CD1c-positive myeloid dendritic cell (primary cell): Measurements from ENCODE around the gene CCS.
"Not testable (repeated sequence)": the region's sequence is repeated elsewhere in the genome, so short reads cannot be mapped to it uniquely, and the experiment has no call there.

ENCODE experiments used
- DNase-seq: peaks from one replicate; pipeline ENCODE4 v3.0.0-alpha.2; 2016; ENCODE audit errors: extremely low spot score

Gene CCS, protein sequence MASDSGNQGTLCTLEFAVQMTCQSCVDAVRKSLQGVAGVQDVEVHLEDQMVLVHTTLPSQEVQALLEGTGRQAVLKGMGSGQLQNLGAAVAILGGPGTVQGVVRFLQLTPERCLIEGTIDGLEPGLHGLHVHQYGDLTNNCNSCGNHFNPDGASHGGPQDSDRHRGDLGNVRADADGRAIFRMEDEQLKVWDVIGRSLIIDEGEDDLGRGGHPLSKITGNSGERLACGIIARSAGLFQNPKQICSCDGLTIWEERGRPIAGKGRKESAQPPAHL

DNA sequence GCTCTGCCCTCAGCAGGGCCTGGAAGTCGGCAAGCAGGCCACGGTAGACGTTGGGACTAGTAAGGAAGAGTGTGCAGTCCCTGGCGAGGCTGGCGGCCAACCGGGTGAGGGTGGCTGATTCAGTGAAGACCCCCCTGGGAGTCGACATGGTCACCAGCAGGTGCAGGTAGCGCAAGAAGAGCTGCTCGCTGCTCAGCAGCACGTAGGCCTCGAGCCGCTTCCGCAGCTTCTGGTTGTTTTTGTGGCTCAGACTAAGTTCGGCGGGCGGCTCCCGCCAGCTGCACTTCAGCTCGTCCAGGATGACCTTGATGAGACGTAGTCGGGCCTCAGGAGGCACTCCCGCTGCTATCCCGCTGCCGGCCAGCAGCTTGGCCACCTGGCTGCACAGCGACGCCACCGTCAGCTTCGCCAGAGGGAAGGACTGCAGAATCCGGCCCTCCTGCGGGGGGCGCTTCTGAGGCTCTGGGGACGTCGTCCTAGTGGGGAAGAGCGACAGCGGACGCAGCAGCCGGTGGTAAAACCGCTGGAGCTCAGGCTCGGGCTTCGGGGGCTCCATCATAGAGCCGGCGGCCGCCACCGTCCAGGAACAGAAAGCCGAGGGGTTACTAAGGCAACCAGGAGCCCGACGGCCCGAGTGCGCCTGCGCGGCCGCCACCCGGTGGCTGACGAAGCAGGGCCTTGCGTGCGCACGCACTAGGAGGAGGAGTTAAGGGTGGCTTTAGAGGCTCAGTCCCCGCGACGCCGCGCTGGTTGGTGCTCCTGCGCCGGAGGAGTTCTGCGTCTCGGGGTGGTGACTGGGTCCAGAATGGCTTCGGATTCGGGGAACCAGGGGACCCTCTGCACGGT lies at the start of gene CCS, which contains the start of gene CCDC87:
TSS of gene CCS (plus strand) at position 729 of the 846 bp plus-strand sequence. CDS start at position 806, 77 bp downstream.
TSS of gene CCDC87 (minus strand) at position 607 of the 846 bp plus-strand sequence. CDS start at position 559, 48 bp downstream.
- peak; percentile 99 for DNase-seq

DNA sequence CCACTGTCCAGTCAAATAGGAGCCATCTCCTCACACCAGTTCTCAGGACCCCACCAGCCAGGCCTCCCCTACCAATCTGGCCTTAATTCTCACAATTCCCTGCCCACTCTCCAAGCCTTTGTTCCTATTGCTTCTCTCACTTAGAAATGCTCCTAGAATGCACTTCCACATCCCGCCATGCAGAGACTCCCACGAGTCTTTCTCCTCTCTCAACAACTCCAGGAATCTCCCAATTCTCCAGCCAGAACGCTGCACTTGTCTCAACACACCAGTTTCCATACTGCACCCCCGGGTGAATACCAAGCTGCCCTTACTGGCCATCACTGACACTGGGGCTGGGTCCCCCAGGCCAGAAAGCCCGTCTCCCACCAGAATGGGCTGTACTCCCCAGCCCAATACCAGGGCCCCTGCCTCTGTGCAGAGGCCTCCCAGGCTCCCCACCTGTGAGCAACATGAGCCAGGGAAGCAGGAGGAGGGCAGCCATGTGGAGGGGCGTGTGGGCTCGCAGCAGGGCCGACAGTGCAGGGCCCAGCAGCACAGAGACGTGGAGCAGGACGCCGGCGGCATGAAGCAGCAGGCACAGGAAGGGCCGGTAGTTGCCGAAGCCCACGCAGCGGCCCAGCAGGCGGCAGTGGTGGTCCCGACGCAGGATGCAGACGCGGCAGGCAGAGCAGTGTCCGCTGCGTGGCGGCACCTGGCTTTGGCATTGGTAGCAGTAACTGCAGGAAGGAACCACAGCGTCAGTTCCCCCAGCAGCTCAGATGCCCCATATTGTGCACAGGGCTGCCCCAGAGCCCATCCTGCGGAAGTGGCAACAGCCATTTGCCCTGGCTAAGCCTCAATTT lies 49.5 kb upstream of the CCS start:
- DNase-seq: peak; percentile 49

DNA sequence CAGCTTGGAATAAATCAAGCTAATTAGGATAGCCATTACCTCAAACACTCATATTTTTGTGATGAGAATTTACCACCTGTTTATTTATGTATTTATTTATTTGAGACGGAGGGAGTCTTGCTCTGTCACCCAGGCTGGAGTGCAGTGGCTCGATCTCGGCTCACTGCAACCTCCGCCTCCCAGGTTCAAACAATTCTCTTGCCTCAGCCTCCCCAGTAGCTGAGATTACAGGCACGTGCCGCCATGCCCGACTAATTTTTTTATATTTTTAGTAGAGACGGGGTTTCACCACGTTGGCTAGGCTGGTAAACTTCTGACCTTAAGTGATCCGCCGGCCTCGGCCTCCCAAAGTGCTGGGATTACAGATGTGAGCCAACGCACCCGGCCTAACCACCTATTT lies 48.0 kb upstream of the CCS start:
- DNase-seq: not testable (repeated sequence)

DNA sequence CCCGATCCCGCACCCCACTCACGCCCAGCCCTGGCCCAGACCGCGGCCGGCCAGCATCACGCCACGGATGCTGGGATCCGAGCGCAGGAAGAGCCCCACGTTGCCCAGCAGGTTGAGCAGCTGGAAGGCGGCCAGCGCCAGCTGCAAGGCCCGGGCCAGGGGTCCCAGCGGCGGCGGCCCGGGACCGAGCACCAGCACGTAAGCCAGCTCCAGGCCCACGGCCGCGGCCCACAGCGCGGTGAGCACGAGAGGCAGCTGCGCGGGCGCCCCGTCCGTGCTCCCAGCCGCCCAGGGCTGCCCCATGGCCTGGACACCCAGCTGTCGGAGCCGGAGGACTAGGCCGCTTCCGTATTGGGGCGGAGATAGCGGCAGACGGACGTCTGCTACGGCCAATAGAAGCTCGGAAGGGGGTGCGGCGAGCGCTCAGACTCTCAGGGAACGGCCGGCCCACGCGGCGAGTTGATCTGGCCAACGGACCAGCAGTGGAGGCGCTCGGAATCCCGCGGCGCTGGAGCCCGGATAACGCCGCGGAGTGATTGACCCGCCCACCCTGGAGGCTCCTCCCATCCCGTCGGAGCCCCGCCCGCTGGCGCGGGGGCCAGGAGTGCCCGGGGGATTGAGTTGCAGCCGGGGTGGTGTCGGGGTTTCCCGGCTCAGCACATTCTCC lies 47.2 kb upstream of the CCS start, which contains the start of gene ZDHHC24:
TSS of gene ZDHHC24 (minus strand) at position 348 of the 667 bp plus-strand sequence. CDS start at position 303, 45 bp downstream.
- DNase-seq: peak; percentile 98

DNA sequence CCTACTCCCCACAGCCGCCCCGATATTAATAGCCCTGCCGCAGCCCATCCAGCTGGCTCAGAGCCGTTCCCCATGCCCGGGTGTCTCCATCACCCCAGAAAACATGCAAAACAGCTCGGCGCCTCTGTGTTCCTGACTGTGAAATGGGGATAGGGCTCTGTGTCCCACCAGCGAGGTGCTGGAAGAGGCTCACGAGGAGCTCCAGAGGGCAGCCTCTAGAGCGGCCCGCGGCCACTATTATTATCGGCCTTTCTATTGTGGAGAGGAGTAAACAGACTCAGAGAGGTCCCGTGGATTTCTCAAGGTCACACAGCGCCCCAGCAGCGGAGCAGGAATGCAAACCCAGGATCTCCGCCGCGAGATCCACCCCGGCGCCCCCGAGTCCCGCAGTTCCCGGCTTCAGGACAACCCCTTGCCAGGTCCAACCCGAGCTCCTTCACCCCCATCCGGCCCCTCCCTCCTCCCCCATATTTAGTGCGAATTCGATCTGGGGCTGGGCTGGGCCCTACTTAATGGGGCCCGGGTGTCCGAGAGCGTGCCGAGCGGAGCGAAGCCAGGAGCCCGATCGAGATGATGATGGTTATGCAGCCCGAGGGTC lies 46.5 kb upstream of the CCS start, which contains the start of gene ACTN3:
TSS of gene ACTN3 (plus strand) at position 536 of the 598 bp plus-strand sequence. CDS start at position 571, 35 bp downstream.
- DNase-seq: no peak

DNA sequence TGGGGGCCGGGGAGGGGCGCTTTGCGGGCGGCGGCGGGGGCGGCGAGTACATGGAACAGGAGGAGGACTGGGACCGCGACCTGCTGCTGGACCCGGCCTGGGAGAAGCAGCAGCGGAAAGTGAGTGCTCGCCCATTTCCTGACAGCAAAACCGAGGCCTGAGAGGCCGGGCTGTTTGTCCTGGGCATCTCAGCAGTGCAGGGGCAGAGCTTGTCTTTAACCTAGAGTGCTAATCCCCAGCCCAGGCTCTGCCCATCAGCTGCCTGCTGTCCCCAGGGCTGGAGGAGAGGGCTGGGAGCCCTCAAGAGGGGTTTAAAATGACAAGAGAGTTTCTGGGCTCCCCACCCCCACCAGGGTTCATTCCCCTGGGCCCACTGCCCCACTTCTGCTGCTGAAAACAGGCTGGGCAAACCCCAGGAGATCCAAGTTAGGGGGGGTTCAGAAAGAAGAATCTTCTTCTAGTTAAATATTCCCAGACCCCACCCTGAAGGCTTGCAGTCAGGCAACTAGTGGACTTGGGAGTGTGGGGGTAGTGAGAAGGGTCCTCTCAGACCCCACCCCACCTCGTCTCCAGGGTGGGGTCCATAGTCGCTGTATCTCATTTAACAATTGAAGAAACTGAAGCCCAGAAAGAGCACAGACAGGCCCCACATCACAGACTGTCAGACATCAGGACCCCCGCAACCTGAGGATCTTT lies 45.9 kb upstream of the CCS start:
- no peak for DNase-seq

DNA sequence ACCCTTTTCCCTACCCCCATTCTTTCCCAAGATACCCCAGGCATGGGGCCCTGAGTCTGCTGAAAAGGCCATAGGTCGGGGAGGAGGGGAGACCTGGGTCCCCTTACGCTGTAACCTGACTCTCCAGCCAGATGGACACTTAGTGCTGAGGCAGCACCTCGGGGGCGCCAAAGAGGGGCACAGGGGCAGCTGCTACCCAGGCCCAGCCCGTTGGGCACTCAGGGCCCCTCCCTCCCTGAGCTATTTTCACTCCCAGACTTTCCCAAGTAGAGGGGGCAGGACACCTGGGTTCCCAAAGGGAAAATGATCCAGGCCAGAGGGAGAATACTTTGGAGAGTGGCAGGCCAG lies 45.3 kb upstream of the CCS start:
- no peak for DNase-seq

DNA sequence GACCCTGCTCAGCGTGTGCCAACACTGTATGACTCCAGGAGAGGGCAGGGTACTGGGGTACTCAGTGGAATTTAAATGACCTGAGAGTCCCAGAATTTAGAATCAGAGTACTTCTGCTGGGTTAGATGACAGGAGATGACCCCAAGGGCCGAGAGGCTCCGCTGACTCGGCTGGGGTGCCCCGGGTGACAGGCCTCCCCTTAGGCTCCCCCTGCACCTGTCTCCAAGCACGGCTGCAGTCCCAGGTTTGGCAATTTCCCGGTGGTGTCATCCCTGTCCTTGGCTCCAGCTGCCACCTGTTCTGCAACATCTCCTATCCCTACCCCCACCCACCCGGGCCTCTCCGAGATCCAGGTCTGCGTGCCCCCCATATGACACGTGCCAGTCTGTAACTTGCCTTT lies 44.9 kb upstream of the CCS start:
- no peak for DNase-seq

DNA sequence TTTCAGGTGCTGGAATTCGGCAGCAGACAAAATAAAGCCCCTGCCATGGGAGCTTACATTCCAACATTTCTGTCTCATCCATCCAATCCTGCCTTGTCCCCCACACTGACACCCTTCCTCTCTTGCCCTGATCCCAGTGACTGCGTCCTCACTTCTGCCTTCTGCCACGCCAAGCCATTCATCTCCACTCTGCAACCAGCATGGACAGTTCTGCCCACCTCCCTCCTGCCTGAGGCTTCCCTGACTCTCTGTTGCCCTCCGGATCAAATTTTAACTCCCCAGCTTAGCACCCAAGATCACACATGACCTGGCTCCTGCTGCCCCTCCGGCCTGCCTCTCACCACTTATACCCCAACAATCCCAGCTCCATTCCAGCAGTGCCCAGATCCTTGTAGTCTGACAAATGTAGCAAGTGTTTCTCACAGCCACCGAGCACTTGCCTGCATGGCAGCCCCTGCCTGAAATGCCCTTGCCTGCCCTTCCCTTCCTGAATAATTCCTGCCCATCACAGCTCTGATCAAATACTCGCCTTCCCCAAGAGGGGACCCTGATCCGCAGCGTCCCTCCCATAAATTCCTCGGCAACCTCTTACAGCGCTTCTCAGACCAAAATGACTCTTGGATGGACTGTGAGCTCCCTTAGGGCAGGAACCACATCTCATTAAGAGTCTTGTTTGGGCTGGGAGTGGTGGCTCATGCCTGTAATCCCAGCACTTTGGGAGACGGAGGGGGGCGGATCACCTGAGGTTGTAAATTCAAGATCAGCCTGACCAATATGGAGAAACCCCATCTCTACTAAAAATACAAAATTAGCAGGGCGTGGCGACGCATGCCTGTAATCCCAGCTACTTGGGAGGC lies 44.0 kb upstream of the CCS start:
- no peak for DNase-seq

DNA sequence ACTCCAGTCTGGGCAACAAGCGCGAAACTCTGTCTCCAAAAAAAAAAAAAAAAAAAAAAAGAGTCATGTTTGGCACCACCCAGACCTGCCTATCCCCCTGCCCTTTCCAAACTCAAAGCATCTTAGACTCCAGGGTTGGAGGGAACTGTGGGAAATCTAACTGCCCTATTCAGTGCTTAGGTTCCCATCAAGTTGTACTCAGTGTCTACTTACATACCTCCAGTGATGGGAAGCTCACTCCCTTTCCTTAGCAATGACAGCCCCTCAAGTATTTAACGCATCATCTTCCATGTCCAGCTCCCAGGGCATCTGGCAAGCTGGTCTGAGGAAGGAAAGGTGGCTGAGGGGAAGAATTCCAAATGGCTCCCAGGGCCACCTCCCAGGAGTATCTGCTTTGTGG lies 43.3 kb upstream of the CCS start:
- DNase-seq: no peak

DNA sequence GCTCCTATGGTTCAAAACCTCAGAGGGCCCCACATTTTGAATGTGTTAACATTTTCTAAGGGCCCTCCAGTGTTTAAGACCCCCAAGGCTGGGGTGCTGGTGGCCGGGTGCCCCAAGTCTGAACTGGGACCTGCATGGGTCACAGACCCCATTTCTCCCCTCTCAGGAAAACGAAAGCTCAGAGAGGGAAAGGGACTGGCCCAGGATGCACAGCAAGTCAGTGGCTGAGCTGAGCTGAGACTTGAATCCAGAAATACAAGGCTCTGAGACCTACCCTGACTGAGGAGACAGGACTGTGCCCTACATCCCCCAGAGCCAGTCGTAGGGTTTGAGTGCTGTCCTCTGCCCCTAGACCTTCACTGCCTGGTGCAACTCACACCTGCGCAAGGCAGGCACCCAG lies 42.1 kb upstream of the CCS start:
- DNase-seq: no peak

DNA sequence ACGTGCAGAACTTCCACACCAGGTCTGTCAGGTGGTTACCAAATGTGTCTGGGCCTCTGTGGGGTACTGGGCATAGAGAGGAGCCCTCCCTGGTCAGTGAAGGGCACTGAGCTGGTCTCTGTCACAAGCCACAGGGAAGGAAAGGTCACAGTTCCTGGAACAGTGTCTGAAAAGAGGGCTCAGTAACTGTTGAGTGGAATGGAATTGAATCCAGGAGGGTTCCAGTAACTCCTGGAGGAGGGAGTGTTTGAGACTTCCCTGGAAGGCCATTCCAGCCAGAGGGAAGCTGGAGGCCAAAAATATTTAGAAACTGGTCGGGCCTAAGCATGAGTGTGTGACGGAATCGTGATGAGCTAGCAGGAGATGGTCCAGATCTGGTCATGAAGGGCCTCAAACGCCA lies 38.4 kb upstream of the CCS start:
- DNase-seq: no peak

DNA sequence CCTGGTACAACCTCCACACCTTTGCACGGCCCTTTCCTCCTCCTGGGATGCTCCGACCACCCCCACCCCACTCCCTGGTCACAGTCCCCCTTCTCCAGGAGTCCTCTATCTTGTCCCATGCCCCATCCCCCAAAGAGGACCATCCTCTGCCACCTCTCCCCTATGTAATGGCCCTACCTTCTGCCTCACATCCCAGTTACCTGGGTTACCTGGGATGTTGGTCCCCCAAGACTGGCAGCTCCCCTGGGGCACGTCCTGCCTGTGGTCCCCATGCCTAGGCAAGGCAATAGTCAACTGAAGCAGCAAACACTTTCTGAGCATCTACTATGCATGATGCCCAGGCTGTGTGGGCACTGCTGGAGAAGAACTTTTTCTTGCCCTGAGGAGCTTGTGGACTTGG lies 37.6 kb upstream of the CCS start:
- DNase-seq: no peak

DNA sequence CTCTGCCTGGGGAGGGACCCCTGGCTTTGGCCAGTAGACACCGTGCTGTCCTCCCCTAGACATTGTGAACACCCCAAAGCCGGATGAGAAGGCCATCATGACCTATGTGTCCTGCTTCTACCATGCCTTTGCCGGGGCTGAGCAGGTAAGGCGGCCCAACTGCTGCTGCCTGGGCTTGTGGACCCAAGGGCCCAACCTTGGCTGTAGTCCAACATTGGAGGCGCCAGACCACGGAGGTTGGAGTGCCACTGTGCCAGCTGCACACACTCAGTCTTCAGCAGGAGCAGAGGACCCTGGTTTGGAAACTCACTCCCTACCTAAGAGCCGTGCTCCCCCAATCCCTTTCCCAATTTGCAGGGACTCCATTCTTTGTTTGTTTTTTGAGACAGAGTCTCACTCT lies 36.9 kb upstream of the CCS start:
- DNase-seq: no peak

DNA sequence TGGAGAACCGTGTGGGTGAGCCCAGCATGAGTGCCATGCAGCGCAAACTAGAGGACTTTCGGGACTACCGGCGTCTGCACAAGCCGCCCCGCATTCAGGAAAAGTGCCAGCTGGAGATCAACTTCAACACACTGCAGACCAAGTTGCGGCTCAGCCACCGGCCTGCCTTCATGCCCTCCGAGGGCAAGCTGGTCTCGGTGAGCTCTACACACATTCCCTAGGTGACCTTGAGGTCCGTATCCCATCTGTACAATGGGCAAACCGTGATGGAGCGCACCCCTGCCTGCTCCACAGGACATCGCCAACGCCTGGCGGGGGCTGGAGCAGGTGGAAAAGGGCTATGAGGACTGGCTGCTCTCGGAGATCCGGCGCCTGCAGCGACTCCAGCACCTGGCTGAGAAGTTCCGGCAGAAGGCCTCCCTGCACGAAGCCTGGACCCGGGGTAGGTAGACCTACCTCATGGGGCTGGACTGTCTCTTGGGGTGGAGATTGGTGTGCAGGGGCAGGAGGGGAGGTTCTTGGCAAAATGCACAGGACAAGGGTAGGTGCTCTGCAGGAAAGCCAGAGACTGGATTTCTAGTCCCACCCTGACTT lies 35.2 kb upstream of the CCS start:
- no peak for DNase-seq

DNA sequence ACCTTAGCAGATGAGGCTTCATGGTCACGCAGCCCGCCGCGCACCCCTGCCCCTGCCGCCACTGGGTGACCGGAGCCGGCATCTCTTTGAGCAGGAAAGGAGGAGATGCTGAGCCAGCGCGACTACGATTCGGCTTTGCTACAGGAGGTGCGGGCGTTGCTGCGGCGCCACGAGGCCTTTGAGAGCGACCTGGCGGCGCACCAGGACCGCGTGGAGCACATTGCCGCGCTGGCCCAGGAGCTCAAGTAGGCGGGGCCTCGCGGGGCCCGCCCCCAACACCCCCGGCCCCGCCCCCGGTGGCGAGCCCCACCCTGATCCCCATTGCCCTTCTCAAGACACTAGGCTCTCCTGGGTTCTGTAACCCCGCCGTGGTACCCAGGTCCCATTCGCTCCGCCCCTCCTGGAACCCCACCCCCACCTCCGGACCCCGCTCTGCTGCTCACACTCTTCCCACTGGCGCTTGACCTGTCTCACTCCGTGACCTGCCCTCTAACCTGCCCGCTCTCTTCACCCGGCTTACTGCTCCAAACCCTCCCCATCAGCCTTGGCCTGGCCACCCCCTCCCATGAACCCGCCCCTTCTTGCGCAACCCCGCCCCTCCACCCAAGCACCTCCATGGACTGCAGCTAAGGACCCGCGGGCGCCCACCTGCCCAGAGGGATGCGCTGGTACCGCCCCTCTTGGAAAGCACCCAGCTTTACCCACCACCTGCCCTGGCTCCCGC lies 33.7 kb upstream of the CCS start:
- DNase-seq: no peak

DNA sequence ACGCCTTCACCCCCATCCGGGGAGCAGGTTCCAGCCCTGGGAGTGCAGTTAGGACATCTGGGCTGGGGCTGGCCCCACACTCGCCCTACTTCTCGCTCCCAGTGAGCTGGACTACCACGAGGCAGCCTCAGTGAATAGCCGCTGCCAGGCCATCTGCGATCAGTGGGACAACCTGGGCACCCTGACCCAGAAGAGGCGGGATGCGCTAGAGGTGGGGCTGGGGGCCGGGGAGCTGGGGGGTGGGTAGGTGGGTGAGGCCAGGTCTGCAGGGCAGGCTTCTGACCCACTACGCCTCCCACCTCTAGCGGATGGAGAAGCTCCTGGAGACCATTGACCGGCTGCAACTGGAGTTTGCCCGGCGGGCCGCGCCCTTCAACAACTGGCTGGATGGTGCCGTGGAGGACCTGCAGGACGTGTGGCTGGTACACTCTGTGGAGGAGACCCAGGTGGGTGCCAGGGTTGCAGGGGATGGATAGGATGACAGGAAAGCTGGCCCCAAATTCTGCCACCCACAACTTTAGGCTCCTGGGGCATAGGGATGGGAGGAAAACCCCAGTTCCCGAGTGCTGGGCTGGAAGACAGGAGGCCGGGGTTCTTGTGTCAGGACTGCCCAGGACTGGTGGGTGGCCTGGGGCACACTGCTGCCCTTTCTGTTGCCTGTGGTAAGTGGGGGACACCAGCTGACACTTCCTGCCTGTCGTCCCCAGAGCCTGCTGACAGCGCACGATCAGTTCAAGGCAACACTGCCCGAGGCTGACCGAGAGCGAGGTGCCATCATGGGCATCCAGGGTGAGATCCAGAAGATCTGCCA lies 32.9 kb upstream of the CCS start:
- no peak for DNase-seq
